ENCODE measurements around the gene CALU.

CALU gene

DNA sequence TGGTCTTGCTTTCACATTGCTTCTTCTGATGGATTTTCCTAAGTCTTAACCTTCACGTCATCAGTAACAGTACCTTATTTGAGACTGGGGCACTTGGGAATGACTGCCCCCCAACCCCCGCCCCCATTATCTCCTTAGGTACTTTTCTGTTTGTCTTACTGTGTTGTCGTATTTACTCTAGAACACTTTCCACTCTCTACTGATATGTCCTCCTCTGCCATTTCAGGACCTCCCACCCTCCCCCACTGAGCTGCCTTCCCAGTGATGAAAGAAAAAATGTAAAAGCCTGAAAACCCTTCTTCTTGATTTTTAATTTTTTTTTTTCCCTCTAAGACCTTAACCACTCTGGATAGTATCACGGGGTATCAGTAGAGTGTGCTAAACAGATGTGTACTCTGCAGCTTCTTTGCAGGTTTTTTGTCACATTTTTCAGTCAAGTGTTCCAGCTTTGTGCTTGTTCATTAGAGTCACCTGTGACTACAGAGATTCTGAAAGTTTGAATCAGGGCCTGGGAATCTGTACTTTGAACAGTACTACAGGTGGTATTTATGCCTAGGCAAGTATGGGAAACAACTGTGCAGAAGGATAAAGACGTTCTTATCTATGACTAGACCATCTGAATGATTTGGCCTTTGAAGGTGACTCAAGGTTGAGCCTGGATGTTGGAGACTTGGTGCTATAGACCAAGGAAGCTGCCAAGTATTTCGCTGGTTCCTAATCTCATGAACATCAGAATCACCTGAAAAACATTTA is 8.3 kb downstream of the CALU start:
- DNase-seq (ENCODE audit: low read depth in 2 of 3, low spot score in 2 of 3), result no peak

DNA sequence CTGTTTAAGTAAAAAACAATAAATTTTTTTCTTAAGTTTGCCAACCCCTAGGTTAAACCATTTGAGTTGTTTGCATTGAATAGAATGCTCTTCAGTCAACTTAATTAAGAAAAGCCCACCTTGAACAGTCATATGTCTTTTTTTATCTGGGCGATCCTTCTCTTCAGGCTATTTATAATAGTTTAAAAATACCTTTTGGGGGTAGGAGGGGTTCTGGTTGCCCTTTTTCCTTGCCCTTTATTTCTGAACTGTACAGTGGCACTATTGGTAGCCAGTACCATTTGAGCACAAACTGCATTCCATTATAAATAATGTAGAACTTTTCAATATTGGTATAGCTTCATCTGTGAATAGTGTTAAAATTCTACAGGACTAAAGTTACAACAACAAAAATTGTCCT is 13.1 kb downstream of the CALU start:
- DNase-seq (ENCODE audit: low read depth in 2 of 3, low spot score in 2 of 3), result no peak

DNA sequence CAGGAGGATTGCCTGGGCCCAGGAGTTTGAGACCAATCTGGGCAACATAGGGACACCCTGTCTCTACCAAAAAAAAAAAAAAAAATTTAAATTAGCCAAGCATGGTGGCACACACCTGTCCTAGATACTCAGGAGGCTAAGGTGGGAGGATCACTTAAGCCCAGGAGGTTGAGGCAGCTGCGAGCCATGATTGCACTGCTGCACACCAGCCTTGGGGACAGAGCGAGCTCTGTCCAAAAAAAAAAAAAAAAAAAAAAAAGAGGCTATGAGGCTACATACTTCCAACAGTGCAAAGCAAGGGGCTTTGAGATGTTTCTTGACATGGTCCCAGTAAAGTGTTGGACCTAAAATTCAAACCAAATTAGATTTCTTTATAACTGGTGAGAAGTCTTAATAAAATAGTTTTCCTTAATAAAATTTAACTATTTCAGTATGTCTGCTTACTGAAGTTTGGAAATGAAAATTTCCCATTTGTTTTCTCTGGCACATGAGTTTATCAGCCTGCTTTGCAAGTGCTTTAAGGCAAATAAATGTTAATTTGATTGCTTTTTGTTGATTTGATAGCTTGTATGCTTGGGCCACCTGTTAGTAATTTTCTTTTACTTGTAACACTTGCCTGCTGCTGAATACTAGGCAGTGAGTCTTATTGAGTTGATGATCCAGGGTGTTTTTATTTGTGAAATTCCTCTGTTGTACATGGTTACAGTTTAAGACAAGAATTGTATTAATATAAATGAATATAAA is 16.1 kb downstream of the CALU start:
- DNase-seq (ENCODE audit: low read depth in 2 of 3, low spot score in 2 of 3), result no peak

DNA sequence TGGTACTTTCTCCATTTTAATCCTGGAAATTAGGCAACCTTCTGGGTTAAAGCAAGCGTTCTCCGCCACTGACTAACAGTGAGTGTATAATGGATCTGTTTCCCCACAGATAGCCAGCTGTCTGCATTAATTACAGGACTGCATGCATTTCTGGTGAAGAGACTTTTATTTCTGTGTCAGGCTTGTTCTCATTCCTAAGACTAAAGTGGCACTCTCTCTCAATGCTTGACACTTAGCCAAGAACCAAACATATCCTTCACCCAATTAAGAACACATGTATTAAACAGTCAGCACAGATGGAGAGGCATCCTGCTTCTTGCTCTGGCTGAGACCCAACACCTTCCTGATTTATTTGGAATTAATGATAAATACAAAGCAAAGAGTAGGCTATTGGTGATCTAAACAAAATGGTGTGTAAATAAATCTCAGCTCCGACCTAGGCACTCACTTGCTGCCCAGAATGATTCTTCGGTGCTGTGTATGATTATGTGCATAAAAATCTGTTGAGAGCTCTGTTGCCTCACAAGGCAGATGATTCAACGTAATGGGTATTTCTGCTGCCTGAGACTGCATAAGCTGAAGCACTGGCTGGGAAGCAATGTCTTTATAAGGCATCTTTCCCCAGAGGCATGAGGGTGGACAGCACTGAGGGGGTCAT is 16.8 kb downstream of the CALU start:
- DNase-seq (ENCODE audit: low read depth in 2 of 3, low spot score in 2 of 3), result no peak

DNA sequence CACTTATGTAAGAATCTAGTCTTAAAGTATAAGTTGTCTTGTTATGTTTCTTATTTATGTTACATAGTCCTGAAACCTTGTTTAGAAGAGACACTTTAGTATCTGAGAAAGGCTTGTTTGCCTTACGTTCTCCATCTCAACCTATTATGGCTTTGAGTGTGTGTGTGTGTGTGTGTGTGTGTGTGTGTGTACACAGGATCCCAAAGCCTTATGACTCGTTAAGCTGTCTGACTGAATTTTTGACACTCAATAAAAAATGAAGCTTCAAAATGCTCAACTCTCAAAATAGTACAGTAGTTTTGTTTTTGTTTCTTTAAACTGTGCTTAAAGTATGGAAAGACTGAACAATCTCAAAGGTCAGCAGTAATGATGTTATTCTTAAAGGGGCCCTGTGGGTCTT is 18.0 kb downstream of the CALU start:
- no peak for DNase-seq (ENCODE audit: low read depth in 2 of 3, low spot score in 2 of 3)

GRCh38 chr7:128758553-128758952 is 19.4 kb downstream of the CALU start:
- DNase-seq (ENCODE audit: low read depth in 2 of 3, low spot score in 2 of 3), result no peak

DNA sequence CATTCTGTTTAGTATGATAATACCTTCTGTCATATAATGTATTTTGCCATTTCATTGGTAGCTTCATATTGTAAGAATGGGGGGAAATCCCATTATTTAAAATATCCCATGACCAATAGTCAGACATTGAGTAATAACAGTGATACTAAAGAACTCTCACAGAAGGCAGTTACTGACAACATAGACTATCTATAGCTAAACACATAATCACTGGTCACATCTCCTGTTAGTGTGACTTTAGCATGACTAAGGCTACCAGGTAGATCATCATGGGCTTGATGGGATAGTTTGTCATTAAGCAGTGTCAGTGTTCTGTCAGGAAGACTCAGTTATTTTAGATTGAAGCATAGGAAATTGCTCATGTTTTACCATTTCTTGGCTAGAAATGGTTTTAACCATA is 20.1 kb downstream of the CALU start:
- DNase-seq (ENCODE audit: low read depth in 2 of 3, low spot score in 2 of 3), result no peak

DNA sequence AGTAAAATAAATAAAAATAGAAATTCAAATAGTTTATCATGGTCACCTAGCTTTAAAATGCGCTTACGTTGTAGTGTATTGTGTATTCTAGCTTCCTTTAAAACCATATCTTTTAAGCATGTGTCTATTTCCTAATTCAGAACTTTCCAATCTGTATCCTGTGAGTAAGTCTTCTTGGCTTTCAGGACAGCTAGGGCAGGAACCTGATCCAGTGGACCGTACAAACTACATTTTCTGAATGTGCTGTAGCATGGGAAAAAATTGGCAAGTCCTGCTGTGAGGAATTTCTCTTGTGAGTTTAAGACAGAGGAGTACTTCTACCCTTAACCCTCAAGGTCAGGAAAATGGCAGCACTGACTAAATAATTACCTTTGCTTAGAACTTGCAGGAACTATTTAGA is 24.4 kb downstream of the CALU start:
- no peak for DNase-seq (ENCODE audit: low read depth in 2 of 3, low spot score in 2 of 3)

- no peak for DNase-seq (ENCODE audit: low read depth in 2 of 3, low spot score in 2 of 3)
Measured at GRCh38 chr7:128767475-128768110, 28.4 kb downstream of the CALU start.

GRCh38 chr7:128770233-128770632 is 31.1 kb downstream of the CALU start:
- no peak for DNase-seq (ENCODE audit: low read depth in 2 of 3, low spot score in 2 of 3)

DNA sequence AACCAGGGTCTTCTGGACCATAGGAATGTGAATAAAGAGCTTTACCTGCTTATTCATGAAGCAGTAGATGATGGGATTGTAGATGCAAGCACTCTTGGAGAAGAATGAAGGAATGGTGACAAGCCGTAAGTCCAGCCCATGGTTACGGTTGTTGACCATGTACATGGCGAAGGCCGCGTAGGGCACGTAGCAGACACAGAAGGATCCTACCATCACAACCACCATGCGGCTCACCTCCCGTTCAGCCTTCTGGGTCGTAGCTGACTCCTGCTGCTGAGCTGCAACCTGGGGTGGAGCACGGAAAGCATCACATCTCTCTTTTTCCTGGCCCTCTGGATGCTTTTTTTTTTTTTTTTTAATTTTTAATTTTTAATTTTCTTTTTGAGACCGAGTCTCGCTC is 34.4 kb downstream of the CALU start:
- DNase-seq (ENCODE audit: low read depth in 2 of 3, low spot score in 2 of 3), result no peak

DNA sequence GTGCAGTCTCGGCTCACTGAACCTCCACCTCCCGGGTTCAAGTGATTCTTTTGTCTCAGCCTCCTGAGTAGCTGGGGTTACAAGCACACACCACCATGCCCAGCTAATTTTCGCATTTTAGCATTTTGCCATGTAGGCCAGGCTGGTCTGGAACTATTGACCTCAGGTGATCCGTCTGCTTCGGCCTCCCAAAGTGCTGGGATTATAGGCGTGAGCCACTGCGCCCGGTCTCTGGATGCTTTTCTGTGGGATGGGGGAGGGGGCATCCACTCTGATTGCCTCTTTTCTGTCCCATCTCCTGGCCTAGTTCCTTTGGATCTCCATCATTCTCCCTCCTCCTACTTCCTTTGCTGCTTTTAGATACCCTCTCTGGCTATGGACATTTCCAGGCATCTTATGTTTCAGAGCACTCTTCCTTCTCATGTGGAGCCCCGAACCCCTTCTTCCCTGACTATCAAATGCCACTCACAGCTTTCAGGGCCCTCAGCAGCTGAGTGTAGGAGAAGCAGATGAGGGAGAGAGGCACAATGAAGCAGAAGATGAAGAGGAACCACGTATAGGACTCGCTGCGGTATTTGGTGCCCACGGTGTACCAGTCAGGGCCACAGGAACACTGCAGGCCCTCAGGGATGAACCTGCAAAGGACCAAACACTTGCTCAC is 35.0 kb downstream of the CALU start:
- DNase-seq (ENCODE audit: low read depth in 2 of 3, low spot score in 2 of 3), result no peak

GRCh38 chr7:128774921-128775320 is 35.8 kb downstream of the CALU start:
- DNase-seq (ENCODE audit: low read depth in 2 of 3, low spot score in 2 of 3), result no peak

GRCh38 chr7:128775744-128776474 is 36.8 kb downstream of the CALU start, which contains the start of gene OPN1SW:
OPN1SW (minus strand) TSS chr7:128775794; CDS start chr7:128775781, 13 bp downstream.
- DNase-seq (ENCODE audit: low read depth in 2 of 3, low spot score in 2 of 3), result no peak

GRCh38 chr7:128777156-128778123 is 38.3 kb downstream of the CALU start:
- no peak for DNase-seq (ENCODE audit: low read depth in 2 of 3, low spot score in 2 of 3)

- DNase-seq (ENCODE audit: low read depth in 2 of 3, low spot score in 2 of 3), result no peak
Measured at GRCh38 chr7:128778946-128779345, 39.8 kb downstream of the CALU start.

DNA sequence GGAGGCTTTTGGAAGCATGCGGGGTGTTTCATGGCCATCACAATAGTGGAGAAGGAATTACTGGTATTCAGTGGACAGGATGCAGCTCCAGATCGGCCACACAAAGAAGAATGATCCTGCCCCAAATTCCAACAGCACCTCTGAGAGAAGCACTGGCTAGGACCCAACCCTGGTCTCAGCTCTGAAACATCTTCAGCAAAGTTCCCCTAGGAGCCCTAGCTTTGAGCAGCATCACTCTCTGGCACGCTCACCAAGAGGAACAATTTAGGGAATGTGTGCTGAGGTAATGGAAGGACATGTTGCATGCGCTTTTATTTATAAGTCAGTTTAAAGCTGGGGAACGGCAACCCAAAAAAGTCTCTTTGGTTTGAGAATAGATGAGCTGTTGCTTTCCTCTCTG is 42.0 kb downstream of the CALU start:
- DNase-seq (ENCODE audit: low read depth in 2 of 3, low spot score in 2 of 3), result no peak

DNA sequence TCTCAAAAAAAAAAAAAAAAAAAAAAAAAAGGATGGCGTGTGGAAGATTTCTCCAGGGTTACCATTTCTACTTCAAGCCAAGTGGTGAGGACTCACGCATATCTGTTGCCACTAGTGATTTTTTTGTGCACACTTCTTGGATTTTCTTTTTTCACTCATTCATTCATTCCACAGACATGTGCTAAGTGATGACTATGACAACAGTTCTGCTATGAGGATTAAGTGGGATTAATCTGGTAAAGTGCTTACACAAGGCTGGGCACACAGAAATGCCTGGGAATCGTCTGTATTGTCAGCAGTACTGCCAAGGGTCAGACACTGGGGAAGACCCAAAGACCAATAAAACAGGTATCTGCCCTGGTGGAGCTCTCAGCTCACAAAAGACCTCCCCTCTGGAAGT is 42.7 kb downstream of the CALU start:
- no peak for DNase-seq (ENCODE audit: low read depth in 2 of 3, low spot score in 2 of 3)

- no peak for DNase-seq (ENCODE audit: low read depth in 2 of 3, low spot score in 2 of 3)
Measured at GRCh38 chr7:128783143-128783861, 44.1 kb downstream of the CALU start.
